CD4-positive, CD25-positive, alpha-beta regulatory T cell (primary cell): ENCODE measurements around the gene ARSB. TPM values are rescaled to one million over a fixed set of nuclear protein-coding genes. Genes with fewer than 3 reads are reported as not detected.
A peak's percentile ranks its signal among the peaks of the same experiment; 100 is the strongest.

ENCODE experiments used
- ATAC-seq, 2 donors: fragments of 150-1000 bp; cut with Tn5 transposase; one replicate each; pipeline ENCODE4 v1.10.0; 2021; ENCODE audit warnings: low read depth in 2 of 2, moderate number of reproducible peaks in 2 of 2, moderate library complexity in 1 of 2
- DNase-seq, 3 donors: peaks; one replicate each; pipeline versions ENCODE4 v3.0.0 to v3.0.0-alpha.2; 2012 to 2022; ENCODE audit warnings: mixed read lengths in 1 of 3
- H3K27ac ChIP-seq: one replicate; pipeline ENCODE4 v1.7.0; 2013; ENCODE audit warnings: mild to moderate bottlenecking, low read length; ENCODE audit not compliant: insufficient read depth, poor library complexity, severe bottlenecking
- H3K27me3 ChIP-seq: one replicate; pipeline ENCODE4 v1.7.0; 2013; ENCODE audit warnings: low read length; ENCODE audit not compliant: control insufficient read depth, insufficient read depth
- H3K36me3 ChIP-seq: one replicate; pipeline ENCODE4 v1.7.0; 2013; ENCODE audit warnings: mild to moderate bottlenecking, low read length, moderate library complexity; ENCODE audit not compliant: control insufficient read depth, insufficient read depth
- H3K4me1 ChIP-seq: 2 replicates; pipeline ENCODE4 v1.7.0; 2013; ENCODE audit warnings: mild to moderate bottlenecking, low read length; ENCODE audit not compliant: insufficient read depth, control insufficient read depth, poor library complexity, severe bottlenecking
- H3K4me3 ChIP-seq: one replicate; pipeline ENCODE4 v1.7.0; 2013; ENCODE audit warnings: low read depth, mild to moderate bottlenecking, low read length, moderate library complexity
- H3K9me3 ChIP-seq, 2 experiments: 1 replicate in 1 of 2; 2 replicates in 1 of 2; pipeline ENCODE4 v1.7.0; 2013; ENCODE audit warnings: low read length in 2 of 2, mild to moderate bottlenecking in 1 of 2, moderate library complexity in 1 of 2; ENCODE audit not compliant: control insufficient read depth in 2 of 2
- H3K27ac Mint-ChIP-seq, 3 donors: one replicate each; pipeline ENCODE4 v1.8.0; 2020 to 2022; ENCODE audit warnings: mild to moderate bottlenecking in 3 of 3, mixed read lengths in 3 of 3, moderate library complexity in 2 of 3
- H3K27me3 Mint-ChIP-seq: one replicate; pipeline ENCODE4 v1.8.0; 2022; ENCODE audit warnings: mild to moderate bottlenecking, mixed read lengths
- H3K36me3 Mint-ChIP-seq: one replicate; pipeline ENCODE4 v1.8.0; 2020; ENCODE audit warnings: mixed read lengths
- H3K4me1 Mint-ChIP-seq, 4 donors: one replicate each; pipeline ENCODE4 v1.8.0; 2020 to 2022; ENCODE audit warnings: mixed read lengths in 4 of 4, mild to moderate bottlenecking in 1 of 4
- H3K4me3 Mint-ChIP-seq, 4 donors: one replicate each; pipeline ENCODE4 v1.8.0; 2020 to 2022; ENCODE audit warnings: mild to moderate bottlenecking in 4 of 4, mixed read lengths in 4 of 4, moderate library complexity in 3 of 4
- H3K9me3 Mint-ChIP-seq, 7 donors: one replicate each; pipeline ENCODE4 v1.8.0; 2020 to 2022; ENCODE audit warnings: mixed read lengths in 7 of 7, mild to moderate bottlenecking in 3 of 7, moderate library complexity in 2 of 7
- polyA plus RNA-seq, 4 donors: library from polyadenylated mRNA; unstranded; fragments of 300-500 nt; fragmentation: Illumina TruSeq; gene quantifications; one replicate each; pipeline ENCODE4 v1.2.3, GENCODE V29; 2021
- total RNA-seq: library from RNA; stranded (reverse); gene quantifications from one replicate; pipeline ENCODE4 v1.2.3, GENCODE V29; 2022

Gene ARSB
- total and polyA plus RNA-seq, 5 donors from 2014 or later, result 3.4 to 6.5 (median 4.4) TPM

DNA sequence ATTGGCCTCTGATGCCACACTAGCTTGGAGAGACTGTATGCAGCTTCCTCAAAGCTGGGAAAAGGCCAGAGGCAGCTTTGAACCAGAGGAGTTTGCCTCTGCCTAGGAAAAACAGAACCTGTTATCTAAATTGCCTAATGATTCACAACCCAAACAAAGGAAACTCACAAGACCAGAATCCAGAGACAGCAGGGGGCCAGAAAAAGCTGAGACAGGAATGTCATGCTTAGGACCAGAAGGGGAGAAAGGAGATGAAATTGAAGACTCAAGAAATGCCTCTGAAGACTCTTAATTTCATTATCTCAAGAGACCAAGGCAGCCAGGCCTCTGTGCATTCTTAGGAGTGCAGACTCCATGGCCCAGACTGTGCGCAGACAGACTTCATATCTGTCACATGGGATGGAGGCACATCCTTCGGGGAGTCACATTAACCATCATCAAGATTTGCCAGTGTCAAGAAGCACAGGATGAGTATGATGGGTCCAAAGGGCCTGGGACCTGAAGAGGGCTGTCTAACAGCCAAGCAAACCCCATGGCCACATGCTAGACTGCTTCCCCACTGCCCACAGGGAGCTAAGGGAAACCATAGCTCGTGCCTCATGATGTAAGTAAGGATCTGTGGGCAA is 57.3 kb downstream of the ARSB start:
- Histone ChIP-seq H3K4me1 (no peaks in the 10 kb centered on the region), H3K4me3 (no peak overlapping the region), H3K36me3 (no peaks in the 10 kb centered on the region), H3K27ac (no peak overlapping the region), H3K9me3 (no peaks in the 10 kb centered on the region), H3K27me3 (no peaks in the 10 kb centered on the region)
- DNase-seq (no peak), ATAC-seq (no peak)
- H3K4me3 Mint-ChIP-seq, result no peak overlapping the region
- H3K27me3 Mint-ChIP-seq, result no peaks in the 10 kb centered on the region
- H3K9me3 Mint-ChIP-seq, result no peaks in the 10 kb centered on the region
- peaks cover 11% of the 10 kb centered on the region for H3K36me3 Mint-ChIP-seq
- peak overlapping the region in 1 of 3 donors; percentile 0 for H3K27ac Mint-ChIP-seq
- peaks cover 0 to 2% (median 0%) of the 10 kb centered on the region in 4 donors for H3K4me1 Mint-ChIP-seq

DNA sequence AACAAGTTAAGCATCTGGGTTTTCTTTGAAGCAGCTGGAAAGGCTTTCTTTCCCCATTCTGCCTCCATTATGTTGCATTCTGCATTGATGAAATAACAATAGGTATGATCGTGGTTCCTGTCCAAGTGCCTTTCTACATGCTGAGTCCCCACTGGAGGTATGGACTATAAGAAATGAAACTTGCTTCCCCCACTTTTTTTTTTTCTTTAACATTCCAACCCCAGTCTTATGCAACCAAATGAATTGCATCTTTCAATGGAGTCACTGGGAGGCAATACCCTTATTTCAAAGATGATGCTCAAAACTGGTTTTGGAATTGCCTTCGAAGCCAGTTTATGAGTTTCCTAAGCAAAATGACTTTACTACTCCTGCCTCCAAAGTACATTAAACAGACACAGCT is 58.9 kb downstream of the ARSB start:
- no peak overlapping the region for H3K4me3 Mint-ChIP-seq
- H3K27me3 Mint-ChIP-seq, result no peaks in the 10 kb centered on the region
- H3K9me3 ChIP-seq, result no peaks in the 10 kb centered on the region
- H3K27me3 ChIP-seq, result no peaks in the 10 kb centered on the region
- H3K4me1 Mint-ChIP-seq, result peaks cover 0 to 2% (median 0%) of the 10 kb centered on the region in 4 donors
- DNase-seq (no peak), ATAC-seq (no peak)
- H3K9me3 Mint-ChIP-seq, result no peaks in the 10 kb centered on the region
- H3K36me3 ChIP-seq, result no peaks in the 10 kb centered on the region
- H3K36me3 Mint-ChIP-seq, result peaks cover 10% of the 10 kb centered on the region
- H3K4me3 ChIP-seq, result no peak overlapping the region
- no peak overlapping the region for H3K27ac Mint-ChIP-seq
- H3K27ac ChIP-seq, result no peak overlapping the region
- H3K4me1 ChIP-seq, result no peaks in the 10 kb centered on the region

DNA sequence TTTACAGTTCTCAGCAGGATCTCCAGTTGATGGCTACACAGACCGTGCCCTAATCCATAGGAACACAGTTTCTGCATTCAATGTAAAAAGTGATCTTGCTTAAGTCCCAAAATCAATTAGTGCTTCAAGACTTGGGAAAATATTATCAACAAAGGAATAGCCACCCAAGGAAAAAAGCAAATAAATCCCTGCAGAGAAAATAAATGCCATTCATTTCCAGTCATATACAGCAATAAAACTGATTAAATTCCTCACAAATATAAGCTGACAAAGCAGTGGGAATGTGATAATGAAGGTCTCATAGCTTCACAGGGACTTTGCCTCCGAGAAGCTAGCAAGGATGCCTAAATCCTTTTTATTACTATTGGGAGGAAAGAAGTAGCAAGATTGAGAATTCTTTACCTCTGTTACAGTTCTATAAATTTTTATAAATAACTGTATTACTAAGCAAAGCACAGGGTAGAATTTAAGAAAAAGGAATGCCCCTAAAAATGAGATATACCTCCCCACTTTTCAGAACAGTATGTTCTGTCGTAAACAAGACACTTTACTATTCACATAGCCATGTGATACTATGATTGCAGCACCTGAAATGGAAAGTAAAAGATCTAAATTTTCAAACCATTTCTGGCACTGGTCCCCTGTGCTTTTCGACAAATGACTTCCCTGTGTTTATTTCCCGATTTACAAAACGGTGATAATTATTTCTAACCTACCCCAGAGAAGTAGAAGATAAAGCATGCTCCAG is 59.8 kb downstream of the ARSB start:
- Histone ChIP-seq H3K27ac (no peak overlapping the region), H3K4me1 (no peaks in the 10 kb centered on the region), H3K4me3 (no peak overlapping the region), H3K27me3 (no peaks in the 10 kb centered on the region), H3K36me3 (no peaks in the 10 kb centered on the region), H3K9me3 (no peaks in the 10 kb centered on the region)
- Mint-ChIP-seq H3K9me3 (no peaks in the 10 kb centered on the region), H3K4me3 (no peak overlapping the region), H3K27ac (no peak overlapping the region), H3K27me3 (no peaks in the 10 kb centered on the region), H3K4me1 (peaks cover 0 to 2% (median 0%) of the 10 kb centered on the region in 4 donors), H3K36me3 (peaks cover 14% of the 10 kb centered on the region)
- no peak for ATAC-seq
- no peak for DNase-seq

DNA sequence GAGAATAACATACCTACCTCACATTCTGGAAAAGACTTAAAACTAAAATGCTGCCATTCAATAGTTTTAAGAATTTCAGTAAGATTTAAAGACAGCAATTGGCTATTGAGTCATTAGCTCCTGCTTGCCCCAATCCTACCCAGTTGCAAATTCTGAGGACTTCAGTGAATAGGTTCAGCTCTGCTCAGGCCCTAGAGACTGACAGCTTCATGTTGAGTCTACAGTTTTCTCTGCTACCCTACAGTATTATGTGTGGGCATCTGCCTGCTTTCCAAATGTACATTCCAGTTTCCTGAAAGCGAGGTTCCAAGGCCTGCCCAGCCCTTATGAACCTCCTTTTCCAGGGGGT is 61.5 kb downstream of the ARSB start:
- H3K27me3 ChIP-seq, result no peaks in the 10 kb centered on the region
- no peak overlapping the region for H3K4me3 ChIP-seq
- Mint-ChIP-seq H3K4me3 (peak overlapping the region in 1 of 4 donors; percentile 16), H3K9me3 (no peaks in the 10 kb centered on the region), H3K27me3 (no peaks in the 10 kb centered on the region), H3K36me3 (peaks cover 16% of the 10 kb centered on the region), H3K27ac (no peak overlapping the region), H3K4me1 (peaks cover 0 to 2% (median 0%) of the 10 kb centered on the region in 4 donors)
- H3K36me3 ChIP-seq, result no peaks in the 10 kb centered on the region
- no peaks in the 10 kb centered on the region for H3K4me1 ChIP-seq
- DNase-seq (no peak), ATAC-seq (no peak)
- H3K27ac ChIP-seq, result no peak overlapping the region
- no peaks in the 10 kb centered on the region for H3K9me3 ChIP-seq

DNA sequence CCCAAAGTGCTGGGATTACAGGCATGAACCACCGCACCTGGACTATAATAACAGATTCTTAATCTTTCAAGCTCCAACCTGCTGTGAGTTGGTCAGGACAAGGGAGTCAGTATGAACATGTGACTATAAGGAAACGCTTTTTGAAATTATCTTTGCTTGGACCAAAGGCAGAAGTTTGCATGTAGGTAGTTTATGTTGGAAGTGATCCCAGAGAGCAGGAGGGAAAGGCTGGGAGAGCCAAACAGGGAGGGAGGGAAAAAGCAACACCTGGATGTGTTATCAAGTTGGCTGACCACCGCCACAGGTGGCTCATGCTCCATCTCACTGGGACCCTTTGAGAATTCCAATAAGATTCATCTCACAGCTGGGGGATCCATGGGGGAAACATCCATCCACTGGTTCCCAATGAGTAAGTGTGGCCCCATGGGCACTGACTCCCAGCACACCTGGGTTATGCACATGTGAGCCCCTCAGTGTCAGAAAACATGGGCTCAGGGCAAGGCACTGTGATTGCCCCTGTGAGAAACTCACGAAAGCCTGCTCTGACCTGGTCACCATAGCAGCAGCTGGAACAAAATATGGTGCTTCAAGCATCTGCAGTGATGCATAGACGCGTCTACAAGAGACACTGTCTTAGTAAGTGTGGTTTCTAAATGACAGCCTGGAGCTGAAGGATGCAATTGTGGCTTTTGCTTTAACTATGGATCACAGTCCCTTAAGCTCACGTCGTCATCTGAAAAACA is 62.1 kb downstream of the ARSB start:
- ATAC-seq (no peak), DNase-seq (no peak)
- Mint-ChIP-seq H3K4me1 (peaks cover 0 to 2% (median 0%) of the 10 kb centered on the region in 4 donors), H3K27ac (no peak overlapping the region), H3K36me3 (peaks cover 16% of the 10 kb centered on the region), H3K9me3 (no peaks in the 10 kb centered on the region), H3K27me3 (no peaks in the 10 kb centered on the region), H3K4me3 (no peak overlapping the region)
- no peak overlapping the region for H3K27ac ChIP-seq
- H3K9me3 ChIP-seq, result no peaks in the 10 kb centered on the region
- no peaks in the 10 kb centered on the region for H3K4me1 ChIP-seq
- no peaks in the 10 kb centered on the region for H3K27me3 ChIP-seq
- no peak overlapping the region for H3K4me3 ChIP-seq
- H3K36me3 ChIP-seq, result no peaks in the 10 kb centered on the region

DNA sequence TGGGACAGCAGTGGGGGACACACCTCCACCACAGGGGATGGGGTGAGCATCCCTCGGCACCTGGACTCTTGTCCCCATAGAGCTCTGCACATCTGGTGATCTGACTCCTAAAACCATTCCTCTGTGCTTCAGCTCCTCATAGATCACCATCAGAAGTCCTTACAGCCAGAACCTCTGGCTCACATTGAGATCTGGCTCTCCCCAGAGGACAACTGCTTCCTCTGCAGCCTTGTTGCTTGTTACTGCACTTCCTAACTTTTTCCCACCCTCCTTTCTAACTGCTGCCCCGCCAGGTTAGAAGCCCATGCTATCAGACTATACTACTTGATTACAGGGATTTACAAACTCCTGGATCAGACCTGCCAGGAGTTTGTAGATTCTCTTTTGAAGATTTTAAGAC is 64.5 kb downstream of the ARSB start:
- H3K4me3 Mint-ChIP-seq, result no peak overlapping the region
- H3K36me3 ChIP-seq, result no peaks in the 10 kb centered on the region
- H3K27ac Mint-ChIP-seq, result peak overlapping the region in 1 of 3 donors; percentile 55
- H3K27ac ChIP-seq, result no peak overlapping the region
- no peaks in the 10 kb centered on the region for H3K4me1 Mint-ChIP-seq
- H3K36me3 Mint-ChIP-seq, result peaks cover 12% of the 10 kb centered on the region
- no peaks in the 10 kb centered on the region for H3K9me3 Mint-ChIP-seq
- no peak for ATAC-seq
- no peaks in the 10 kb centered on the region for H3K4me1 ChIP-seq
- no peaks in the 10 kb centered on the region for H3K9me3 ChIP-seq
- H3K27me3 ChIP-seq, result no peaks in the 10 kb centered on the region
- no peaks in the 10 kb centered on the region for H3K27me3 Mint-ChIP-seq
- DNase-seq, result no peak
- H3K4me3 ChIP-seq, result no peak overlapping the region

DNA sequence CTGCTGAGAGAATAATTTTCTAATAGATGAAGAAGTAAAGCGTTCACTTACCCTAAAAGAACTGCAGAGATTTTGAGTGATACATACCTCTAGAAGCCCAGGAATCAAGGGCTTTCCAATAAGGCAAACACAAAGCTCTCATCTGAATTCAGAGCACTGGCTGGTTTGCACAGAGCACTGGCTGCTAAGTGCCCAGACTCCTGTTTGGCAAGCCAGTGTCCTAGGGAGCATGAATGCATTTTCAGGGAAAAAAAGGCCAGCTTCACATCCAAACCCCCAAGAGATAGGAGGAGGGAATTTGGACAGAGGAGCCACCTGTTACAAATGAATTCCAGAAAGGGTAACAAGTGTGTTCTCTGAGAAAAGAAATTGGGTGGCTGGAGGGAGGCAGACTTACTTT is 65.3 kb downstream of the ARSB start:
- Histone ChIP-seq H3K36me3 (no peaks in the 10 kb centered on the region), H3K27me3 (no peaks in the 10 kb centered on the region), H3K4me1 (no peaks in the 10 kb centered on the region), H3K4me3 (no peak overlapping the region), H3K27ac (no peak overlapping the region), H3K9me3 (no peaks in the 10 kb centered on the region)
- Mint-ChIP-seq H3K27me3 (no peaks in the 10 kb centered on the region), H3K9me3 (no peaks in the 10 kb centered on the region), H3K4me1 (no peaks in the 10 kb centered on the region), H3K36me3 (peaks cover 12% of the 10 kb centered on the region), H3K27ac (no peak overlapping the region), H3K4me3 (no peak overlapping the region)
- ATAC-seq (no peak), DNase-seq (no peak)
